WI38 (cell line): ENCODE measurements around the gene CDH16.

Source experiments
- H3K4me3 ChIP-seq: 2 replicates; pipeline ENCODE4 v1.5.1; 2011; ENCODE audit warnings: low read depth, mild to moderate bottlenecking, control low read depth, low read length
- TF ChIP-seq, protein P1 (sequence below): IDR thresholded peaks from 2 replicates; pipeline ENCODE4 v1.5.1; 2012; ENCODE audit warnings: low read depth, mild to moderate bottlenecking, control low read depth, low read length

Gene CDH16

DNA sequence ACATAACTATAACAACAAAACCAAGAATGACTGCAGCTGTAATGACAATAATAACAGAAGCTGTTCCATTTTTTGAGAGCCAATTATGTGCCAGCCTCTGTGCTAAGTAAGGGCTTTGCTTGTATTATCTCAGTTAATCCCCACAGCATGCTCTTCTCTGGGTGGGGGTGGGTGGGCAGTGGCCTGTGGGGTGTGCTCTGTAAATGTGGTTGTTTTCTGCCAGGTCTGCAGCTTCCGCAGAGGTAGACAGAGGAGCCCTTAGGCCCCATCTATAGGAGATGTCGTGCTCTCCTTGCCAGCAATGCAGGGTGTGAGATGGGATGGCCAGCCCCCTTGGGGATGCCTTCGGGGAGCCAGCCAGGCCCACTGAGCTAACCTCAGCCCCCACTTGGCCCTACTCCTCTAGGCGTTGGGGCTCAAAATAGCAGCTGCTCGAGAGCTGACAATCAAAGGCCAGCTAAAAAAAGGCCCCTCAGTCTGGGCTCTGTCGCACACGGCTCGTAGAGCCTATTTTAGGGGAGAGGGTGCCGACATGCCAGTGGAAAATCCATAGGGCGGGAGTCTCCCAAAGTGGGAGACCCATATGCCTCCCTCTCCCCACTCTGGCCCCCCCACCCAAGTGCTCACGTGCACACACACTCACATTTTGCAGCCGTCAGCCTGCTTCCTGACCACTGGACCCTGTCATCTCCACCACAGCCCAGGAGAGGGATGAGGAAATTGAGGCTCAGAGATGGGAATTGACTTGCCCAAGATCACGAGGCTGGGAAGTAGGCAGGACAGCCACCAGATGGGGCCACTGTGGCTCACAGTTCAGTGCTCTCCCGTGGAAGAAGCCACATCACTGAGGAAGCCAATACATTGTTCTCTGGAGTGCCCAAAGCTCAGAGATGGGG is 15.8 kb downstream of the CDH16 start:
- no peak overlapping the region for H3K4me3 ChIP-seq
- TF ChIP-seq, protein P1, sequence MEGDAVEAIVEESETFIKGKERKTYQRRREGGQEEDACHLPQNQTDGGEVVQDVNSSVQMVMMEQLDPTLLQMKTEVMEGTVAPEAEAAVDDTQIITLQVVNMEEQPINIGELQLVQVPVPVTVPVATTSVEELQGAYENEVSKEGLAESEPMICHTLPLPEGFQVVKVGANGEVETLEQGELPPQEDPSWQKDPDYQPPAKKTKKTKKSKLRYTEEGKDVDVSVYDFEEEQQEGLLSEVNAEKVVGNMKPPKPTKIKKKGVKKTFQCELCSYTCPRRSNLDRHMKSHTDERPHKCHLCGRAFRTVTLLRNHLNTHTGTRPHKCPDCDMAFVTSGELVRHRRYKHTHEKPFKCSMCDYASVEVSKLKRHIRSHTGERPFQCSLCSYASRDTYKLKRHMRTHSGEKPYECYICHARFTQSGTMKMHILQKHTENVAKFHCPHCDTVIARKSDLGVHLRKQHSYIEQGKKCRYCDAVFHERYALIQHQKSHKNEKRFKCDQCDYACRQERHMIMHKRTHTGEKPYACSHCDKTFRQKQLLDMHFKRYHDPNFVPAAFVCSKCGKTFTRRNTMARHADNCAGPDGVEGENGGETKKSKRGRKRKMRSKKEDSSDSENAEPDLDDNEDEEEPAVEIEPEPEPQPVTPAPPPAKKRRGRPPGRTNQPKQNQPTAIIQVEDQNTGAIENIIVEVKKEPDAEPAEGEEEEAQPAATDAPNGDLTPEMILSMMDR: no peak

DNA sequence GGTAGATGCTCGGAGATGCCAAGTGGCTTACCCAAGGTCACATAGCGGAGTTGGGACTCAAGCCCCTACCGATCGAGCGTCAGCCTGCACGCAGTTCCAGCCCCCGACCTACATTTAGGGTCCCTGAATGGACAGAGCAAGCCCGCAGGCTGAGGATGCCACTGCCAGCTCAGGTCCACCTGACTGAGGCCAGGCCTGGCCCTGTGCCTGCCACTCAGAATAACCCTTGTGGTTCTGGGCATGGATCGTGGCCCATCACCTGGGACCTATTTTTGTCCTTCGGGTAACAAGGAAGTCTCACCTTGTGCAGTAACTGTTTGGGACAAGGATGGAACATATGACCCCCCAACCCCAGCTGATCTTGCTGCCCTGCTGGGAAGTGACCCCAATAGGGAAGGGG is 17.1 kb downstream of the CDH16 start:
- no peak overlapping the region for H3K4me3 ChIP-seq
- TF ChIP-seq, protein P1: no peak

DNA sequence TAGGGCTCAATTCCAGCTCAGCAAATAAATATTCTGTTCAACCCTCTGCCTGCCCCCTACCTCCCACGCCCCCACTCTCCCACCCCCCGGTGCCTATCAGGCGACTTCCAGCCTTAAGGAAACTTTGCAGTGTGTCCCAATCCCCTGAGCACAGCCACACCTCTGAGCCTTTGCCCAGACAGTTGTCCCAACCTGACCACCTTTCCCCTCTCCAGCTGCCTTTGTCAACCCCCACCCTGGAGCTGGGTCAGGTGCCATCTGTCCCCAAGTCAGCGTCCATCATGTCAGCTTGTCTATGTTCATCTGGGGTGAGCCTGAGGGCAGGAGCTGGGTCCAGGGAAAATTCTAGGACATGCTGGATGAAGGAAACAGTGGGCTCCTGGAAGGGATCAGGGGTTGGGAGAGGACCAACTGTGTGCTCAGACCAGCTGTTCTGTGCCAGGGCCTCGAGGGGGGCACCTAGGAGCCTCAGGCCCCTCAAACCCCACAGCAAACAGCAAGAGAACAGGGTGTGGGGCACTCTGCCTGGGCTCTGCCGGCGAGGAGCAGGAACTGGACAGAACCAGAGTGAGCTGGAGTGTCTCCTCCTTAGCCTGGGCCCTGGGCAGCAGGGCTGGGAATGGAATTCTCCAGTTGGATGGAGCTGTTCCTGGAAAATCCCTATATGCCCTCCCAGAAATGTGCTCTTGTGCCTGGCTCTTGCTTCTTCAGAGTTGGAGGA is 17.8 kb downstream of the CDH16 start:
- TF ChIP-seq, protein P1: no peak
- no peak overlapping the region for H3K4me3 ChIP-seq

DNA sequence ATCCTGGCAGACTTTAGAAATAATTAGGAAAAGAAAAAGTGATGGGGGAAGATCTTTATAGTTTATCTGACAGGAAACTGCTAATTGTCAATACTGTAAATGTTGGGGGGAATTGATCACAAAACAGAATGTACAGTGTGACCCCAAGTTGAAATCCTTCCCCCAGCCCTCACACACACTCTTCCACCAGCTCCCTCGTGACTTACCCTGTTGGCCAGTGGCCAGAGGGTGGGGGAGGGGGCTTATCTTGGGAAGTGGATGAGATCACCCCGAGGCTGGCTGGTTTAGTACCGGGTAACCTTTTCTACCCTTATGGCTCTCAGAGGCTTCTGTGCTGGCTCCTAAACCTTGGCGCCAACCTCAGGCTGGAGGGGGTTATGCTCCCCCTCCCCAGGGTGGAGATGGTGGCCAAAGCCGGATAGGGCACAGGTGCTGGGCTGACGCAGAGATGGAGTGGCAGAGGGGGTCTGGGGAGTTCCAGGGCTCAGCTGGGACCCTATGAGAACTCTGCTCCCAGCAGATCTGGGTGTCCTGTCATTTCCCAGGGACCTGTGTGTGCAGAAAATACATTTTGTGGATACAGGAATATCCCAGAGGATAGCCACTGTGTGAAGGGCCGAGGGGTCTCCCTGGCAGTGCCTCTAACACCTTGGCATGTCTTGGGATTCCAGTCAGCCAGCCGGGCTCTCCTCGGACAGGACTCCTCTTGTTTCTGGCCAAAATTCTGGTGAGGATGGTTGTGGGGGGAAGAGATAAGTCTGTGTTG is 18.6 kb downstream of the CDH16 start:
- H3K4me3 ChIP-seq: no peak overlapping the region; the same call in 1 of the 2 replicates
- TF ChIP-seq, protein P1: no peak

DNA sequence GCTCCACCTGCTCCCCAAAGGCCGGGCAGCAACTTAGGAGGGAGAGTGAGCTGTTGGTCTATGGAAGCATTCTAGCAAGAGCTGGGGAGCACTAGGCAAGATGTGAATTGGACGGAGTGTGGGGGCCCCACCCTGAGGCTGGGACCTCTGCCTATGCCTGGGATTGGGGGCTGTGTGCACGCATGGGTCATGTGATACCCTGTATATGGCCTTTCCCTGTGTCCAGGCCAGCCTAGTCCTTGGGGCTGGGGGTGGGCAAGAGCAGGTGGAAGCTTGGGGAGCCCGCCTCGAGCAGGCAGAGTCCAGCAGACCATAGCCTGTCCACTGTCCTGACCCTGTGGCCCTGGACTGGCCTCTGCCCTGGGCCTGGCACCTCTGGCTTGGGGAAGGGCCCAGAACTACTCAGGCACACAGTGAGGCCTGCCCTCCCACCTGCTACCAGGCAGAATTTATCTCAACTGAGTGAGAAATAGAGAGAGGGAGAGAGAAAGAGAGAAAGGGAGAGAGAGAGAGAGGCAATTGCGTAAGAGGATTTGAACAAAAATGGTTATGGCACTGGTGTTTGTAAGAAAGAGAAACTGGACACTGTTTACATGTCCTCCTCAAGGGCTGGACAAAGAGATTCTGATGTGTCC is 19.3 kb downstream of the CDH16 start:
- no peak overlapping the region; the same call in 1 of the 2 replicates for H3K4me3 ChIP-seq
- TF ChIP-seq, protein P1: no peak

DNA sequence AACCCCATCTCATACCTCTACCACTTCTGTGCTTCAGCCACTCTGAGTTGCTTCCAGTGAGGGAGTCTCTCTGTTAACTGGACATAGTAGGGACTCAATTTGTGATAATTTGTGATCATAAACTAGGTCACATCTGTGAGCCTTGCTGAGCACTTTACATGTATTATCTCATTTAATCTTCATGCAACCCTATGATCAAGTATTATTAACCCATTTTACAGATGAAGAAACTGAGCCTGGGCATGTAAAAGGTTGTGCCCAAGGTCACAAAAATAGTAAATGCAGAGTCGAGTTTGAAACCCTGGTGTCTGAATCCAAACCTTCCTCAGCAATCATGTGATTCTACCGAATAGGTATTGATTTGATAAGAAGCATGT is 19.8 kb downstream of the CDH16 start:
- no peak overlapping the region for H3K4me3 ChIP-seq
- TF ChIP-seq, protein P1: no peak
